ENCODE data around the gene OR8D4.
"Not testable (repeated sequence)": the region's sequence is repeated elsewhere in the genome, so short reads cannot be mapped to it uniquely, and the experiment has no call there.

The OR8D4 gene

DNA sequence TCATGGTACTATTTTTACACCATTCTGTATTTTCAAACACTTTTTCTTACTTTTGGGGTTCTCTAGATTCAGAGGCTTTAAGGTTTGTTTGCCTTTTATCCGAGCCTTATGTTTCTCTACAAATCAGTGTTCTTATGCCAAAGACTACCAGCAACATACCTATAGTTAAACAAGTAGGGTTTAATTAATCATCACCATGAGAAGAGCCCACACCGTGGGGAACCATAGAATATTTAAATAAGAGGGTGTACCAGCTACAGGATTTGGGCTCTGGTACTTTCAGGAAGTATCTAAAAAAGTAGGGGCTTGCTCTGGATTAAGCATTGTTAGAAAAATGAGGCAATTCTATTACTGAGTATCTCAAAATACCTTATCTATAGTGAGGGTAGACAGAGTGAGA, 42.2 kb upstream of the OR8D4 start:
- ChIA-PET POLR2A (no interaction called here), CTCF (no interaction called here)
- Histone ChIP-seq H3K9me3 (ENCODE audit: control insufficient read depth, insufficient read depth, low read depth, low read length) (no peaks in the 10 kb centered on the region), H3K4me3 (ENCODE audit: low read depth, low read length) (no peak overlapping the region), H3K4me1 (ENCODE audit: control insufficient read depth, insufficient read depth, low read length) (no peaks in the 10 kb centered on the region), H3K27ac (ENCODE audit: extremely low read depth, low read depth, low read length) (no peak overlapping the region), H3K36me3 (ENCODE audit: control insufficient read depth in 2 of 2, insufficient read depth in 1 of 2, low read length in 2 of 2) (no peaks in the 10 kb centered on the region)
- TF ChIP-seq ZNF560 (tag by site-specific recombination; IDR thresholded peaks at IDR 0.05; ENCODE audit: borderline replicate concordance) (no peak), ZNF843 (tag by site-specific recombination; IDR thresholded peaks at IDR 0.05) (no peak), ZNF776 (tag by site-specific recombination; IDR thresholded peaks at IDR 0.05; ENCODE audit: borderline replicate concordance) (no peak), TCF7L2 (IDR thresholded peaks at IDR 0.05; ENCODE audit: borderline replicate concordance, low read depth, low read length) (no peak), ZNF837 (tag by site-specific recombination; IDR thresholded peaks at IDR 0.05) (no peak)
- TF ChIP-seq, protein P1, sequence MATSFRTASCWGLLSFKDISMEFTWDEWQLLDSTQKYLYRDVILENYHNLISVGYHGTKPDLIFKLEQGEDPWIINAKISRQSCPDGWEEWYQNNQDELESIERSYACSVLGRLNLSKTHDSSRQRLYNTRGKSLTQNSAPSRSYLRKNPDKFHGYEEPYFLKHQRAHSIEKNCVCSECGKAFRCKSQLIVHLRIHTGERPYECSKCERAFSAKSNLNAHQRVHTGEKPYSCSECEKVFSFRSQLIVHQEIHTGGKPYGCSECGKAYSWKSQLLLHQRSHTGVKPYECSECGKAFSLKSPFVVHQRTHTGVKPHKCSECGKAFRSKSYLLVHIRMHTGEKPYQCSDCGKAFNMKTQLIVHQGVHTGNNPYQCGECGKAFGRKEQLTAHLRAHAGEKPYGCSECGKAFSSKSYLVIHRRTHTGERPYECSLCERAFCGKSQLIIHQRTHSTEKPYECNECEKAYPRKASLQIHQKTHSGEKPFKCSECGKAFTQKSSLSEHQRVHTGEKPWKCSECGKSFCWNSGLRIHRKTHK (tag by site-specific recombination; IDR thresholded peaks at IDR 0.05), result no peak
- TF ChIP-seq, protein P2, sequence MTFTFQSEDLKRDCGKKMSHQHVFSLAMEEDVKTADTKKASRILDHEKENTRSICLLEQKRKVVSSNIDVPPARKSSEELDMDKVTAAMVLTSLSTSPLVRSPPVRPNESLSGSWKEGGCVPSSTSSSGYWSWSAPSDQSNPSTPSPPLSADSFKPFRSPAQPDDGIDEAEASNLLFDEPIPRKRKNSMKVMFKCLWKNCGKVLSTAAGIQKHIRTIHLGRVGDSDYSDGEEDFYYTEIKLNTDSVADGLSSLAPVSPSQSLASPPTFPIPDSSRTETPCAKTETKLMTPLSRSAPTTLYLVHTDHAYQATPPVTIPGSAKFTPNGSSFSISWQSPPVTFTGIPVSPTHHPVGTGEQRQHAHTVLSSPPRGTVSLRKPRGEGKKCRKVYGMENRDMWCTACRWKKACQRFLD (tag by site-specific recombination; IDR thresholded peaks at IDR 0.05), result no peak
- TF ChIP-seq, protein P3, sequence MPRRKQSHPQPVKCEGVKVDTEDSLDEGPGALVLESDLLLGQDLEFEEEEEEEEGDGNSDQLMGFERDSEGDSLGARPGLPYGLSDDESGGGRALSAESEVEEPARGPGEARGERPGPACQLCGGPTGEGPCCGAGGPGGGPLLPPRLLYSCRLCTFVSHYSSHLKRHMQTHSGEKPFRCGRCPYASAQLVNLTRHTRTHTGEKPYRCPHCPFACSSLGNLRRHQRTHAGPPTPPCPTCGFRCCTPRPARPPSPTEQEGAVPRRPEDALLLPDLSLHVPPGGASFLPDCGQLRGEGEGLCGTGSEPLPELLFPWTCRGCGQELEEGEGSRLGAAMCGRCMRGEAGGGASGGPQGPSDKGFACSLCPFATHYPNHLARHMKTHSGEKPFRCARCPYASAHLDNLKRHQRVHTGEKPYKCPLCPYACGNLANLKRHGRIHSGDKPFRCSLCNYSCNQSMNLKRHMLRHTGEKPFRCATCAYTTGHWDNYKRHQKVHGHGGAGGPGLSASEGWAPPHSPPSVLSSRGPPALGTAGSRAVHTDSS (tag by site-specific recombination; IDR thresholded peaks at IDR 0.05), result no peak
- TF ChIP-seq, protein P4, sequence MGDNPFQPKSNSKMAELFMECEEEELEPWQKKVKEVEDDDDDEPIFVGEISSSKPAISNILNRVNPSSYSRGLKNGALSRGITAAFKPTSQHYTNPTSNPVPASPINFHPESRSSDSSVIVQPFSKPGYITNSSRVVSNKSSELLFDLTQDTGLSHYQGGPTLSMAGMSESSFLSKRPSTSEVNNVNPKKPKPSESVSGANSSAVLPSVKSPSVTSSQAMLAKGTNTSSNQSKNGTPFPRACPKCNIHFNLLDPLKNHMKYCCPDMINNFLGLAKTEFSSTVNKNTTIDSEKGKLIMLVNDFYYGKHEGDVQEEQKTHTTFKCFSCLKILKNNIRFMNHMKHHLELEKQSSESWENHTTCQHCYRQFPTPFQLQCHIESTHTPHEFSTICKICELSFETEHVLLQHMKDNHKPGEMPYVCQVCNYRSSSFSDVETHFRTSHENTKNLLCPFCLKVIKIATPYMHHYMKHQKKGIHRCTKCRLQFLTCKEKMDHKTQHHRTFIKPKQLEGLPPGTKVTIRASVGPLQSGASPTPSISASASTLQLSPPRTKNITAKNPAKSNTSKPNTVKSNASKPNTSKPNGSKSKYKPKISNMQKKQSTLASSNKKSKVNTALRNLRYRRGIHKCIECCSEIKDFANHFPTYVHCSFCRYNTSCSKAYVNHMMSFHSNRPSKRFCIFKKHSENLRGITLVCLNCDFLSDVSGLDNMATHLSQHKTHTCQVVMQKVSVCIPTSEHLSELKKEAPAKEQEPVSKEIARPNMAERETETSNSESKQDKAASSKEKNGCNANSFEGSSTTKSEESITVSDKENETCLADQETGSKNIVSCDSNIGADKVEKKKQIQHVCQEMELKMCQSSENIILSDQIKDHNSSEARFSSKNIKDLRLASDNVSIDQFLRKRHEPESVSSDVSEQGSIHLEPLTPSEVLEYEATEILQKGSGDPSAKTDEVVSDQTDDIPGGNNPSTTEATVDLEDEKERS (tag by site-specific recombination; IDR thresholded peaks at IDR 0.05), result no peak

DNA sequence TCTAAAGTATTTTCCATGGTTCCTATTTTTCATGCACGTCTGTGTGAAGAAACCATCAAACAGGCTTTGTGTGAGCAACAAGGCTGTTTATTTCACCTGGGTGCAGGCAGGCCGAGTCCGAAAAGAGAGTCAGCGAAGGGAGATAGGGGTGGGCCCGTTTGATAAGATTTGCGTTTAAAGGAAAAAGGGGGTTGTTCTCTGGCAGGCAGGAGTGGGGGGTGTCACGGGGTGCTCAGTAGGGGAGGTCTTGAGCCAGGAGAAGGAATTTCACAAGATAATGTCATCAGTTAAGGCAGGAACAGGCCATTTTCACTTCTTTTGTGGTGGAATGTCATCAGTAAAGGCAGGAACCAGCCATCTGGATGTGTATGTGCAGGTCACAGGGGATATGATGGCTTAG, 36.7 kb upstream of the OR8D4 start:
- CTCF ChIA-PET, result interaction anchor here (0.6 kb wide), 1 partner anchor 223 kb away, joined by 5 read pairs; no protein-coding TSS in a partner anchor
- H3K4me1 ChIP-seq (ENCODE audit: control insufficient read depth, insufficient read depth, low read length); H3K9me3 ChIP-seq (ENCODE audit: control insufficient read depth, insufficient read depth, low read depth, low read length); H3K27ac ChIP-seq (ENCODE audit: extremely low read depth, low read depth, low read length); POLR2A ChIA-PET; H3K4me3 ChIP-seq (ENCODE audit: low read depth, low read length); H3K36me3 ChIP-seq (ENCODE audit: control insufficient read depth in 2 of 2, insufficient read depth in 1 of 2, low read length in 2 of 2): not testable (repeated sequence)

DNA sequence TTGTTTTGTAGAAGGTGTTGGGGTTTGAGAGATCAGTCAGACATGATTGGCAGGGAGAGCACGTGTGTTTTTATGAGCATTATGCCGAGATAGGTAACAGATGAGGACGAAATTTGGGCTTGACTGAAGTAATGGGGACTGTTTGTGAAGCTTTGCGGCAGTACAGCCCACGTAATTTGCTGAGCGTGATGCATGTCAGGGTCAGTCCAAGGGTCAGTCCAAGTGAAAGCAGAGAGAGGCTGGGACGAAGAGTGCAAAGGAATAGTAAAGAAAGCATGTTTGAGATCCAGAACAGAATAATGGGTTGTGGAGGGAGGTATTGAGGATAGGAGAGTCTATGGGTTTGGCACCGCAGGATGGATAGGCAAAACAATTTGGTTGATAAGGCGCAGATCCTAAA, 34.2 kb upstream of the OR8D4 start:
- H3K4me3 ChIP-seq (ENCODE audit: low read depth, low read length); H3K9me3 ChIP-seq (ENCODE audit: control insufficient read depth, insufficient read depth, low read depth, low read length); H3K36me3 ChIP-seq (ENCODE audit: control insufficient read depth in 2 of 2, insufficient read depth in 1 of 2, low read length in 2 of 2); CTCF ChIA-PET; H3K4me1 ChIP-seq (ENCODE audit: control insufficient read depth, insufficient read depth, low read length); H3K27ac ChIP-seq (ENCODE audit: extremely low read depth, low read depth, low read length); POLR2A ChIA-PET: not testable (repeated sequence)

DNA sequence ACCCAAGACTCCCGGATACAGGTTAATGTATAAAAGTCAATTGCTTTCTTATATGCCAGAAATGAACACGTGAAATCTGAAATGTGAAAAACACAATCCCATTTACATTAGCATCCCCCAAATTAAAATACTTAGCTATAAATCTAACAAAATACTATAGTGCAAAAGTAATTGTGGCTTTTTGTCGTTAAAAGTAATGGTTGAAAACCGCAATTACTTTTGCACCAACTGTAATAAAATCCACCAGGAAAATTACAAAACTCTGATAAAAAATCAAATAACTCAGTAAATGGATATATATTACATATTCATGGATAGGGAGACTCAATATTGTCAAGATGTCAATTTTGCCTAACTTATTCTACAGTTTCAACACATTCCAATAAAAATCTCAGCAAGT, 21.1 kb upstream of the OR8D4 start:
- Histone ChIP-seq H3K27ac (ENCODE audit: extremely low read depth, low read depth, low read length) (no peak overlapping the region), H3K4me1 (ENCODE audit: control insufficient read depth, insufficient read depth, low read length) (no peaks in the 10 kb centered on the region), H3K9me3 (ENCODE audit: control insufficient read depth, insufficient read depth, low read depth, low read length) (no peaks in the 10 kb centered on the region), H3K36me3 (ENCODE audit: control insufficient read depth in 2 of 2, insufficient read depth in 1 of 2, low read length in 2 of 2) (no peaks in the 10 kb centered on the region), H3K4me3 (ENCODE audit: low read depth, low read length) (no peak overlapping the region)
- TF ChIP-seq, protein P5, sequence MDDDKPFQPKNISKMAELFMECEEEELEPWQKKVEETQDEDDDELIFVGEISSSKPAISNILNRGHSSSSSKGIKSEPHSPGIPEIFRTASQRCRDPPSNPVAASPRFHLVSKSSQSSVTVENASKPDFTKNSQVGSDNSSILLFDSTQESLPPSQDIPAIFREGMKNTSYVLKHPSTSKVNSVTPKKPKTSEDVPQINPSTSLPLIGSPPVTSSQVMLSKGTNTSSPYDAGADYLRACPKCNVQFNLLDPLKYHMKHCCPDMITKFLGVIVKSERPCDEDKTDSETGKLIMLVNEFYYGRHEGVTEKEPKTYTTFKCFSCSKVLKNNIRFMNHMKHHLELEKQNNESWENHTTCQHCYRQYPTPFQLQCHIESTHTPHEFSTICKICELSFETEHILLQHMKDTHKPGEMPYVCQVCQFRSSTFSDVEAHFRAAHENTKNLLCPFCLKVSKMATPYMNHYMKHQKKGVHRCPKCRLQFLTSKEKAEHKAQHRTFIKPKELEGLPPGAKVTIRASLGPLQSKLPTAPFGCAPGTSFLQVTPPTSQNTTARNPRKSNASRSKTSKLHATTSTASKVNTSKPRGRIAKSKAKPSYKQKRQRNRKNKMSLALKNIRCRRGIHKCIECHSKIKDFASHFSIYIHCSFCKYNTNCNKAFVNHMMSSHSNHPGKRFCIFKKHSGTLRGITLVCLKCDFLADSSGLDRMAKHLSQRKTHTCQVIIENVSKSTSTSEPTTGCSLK (tag by site-specific recombination; IDR thresholded peaks at IDR 0.05), result no peak
- no peak for TF ChIP-seq ZNF211 (tag by site-specific recombination; IDR thresholded peaks at IDR 0.05; ENCODE audit: low read depth)
- no peak for TF ChIP-seq REPIN1 (tag by site-specific recombination; IDR thresholded peaks at IDR 0.05; ENCODE audit: low read depth)
- TF ChIP-seq ZNF2 (tag by site-specific recombination; IDR thresholded peaks at IDR 0.05), result no peak
- TF ChIP-seq ZNF626 (tag by site-specific recombination; IDR thresholded peaks at IDR 0.05), result no peak
- no peak for TF ChIP-seq ZNF184 (tag by site-specific recombination; IDR thresholded peaks at IDR 0.05)
- no peak for TF ChIP-seq ZNF548 (tag by site-specific recombination; IDR thresholded peaks at IDR 0.05)
- CTCF ChIA-PET, result no interaction called here
- POLR2A ChIA-PET, result no interaction called here
